ENCODE measurements around the gene SNORC.

The SNORC gene

GRCh38 chr2:232859385-232859916 lies 10.6 kb upstream of the SNORC start:
- H2AFZ ChIP-seq (ENCODE audit: low read length) = no peak overlapping the region
- peaks cover 40% of the 10 kb centered on the region for H3K36me3 ChIP-seq (ENCODE audit: insufficient read depth, low read length)
- no peaks in the 10 kb centered on the region for H3K9me2 ChIP-seq (ENCODE audit: low read depth, low read length)
- H3F3A ChIP-seq (ENCODE audit: insufficient read depth, low read length) = no peaks in the 10 kb centered on the region
- no peaks in the 10 kb centered on the region for H3K27me3 ChIP-seq (ENCODE audit: insufficient read depth, low read length)
- H3K27ac ChIP-seq (ENCODE audit: low read depth, low read length, poor library complexity, severe bottlenecking) = no peak overlapping the region
- no peaks in the 10 kb centered on the region for H4K20me1 ChIP-seq (ENCODE audit: insufficient read depth, low read length)
- no peak overlapping the region for H3K9ac ChIP-seq (ENCODE audit: low read length)
- no peaks in the 10 kb centered on the region for H3K79me2 ChIP-seq (ENCODE audit: insufficient read depth, low read length)
- TF ChIP-seq CTCF (IDR thresholded peaks at IDR 0.05; ENCODE audit: low read length) (no peak), EZH2 (IDR thresholded peaks at IDR 0.05; ENCODE audit: borderline replicate concordance, low read length) (no peak)
- H3K4me3 ChIP-seq (ENCODE audit: low read depth, low read length, poor library complexity, severe bottlenecking) = no peak overlapping the region
- H3K4me1 ChIP-seq (ENCODE audit: insufficient read depth, low read length, severe bottlenecking) = no peaks in the 10 kb centered on the region
- no peak overlapping the region for H3K4me2 ChIP-seq (ENCODE audit: low read length)
- no peaks in the 10 kb centered on the region for H3K9me3 ChIP-seq (ENCODE audit: low read length)

GRCh38 chr2:232860593-232861241 lies 9.3 kb upstream of the SNORC start:
- peaks cover 33% of the 10 kb centered on the region for H3K36me3 ChIP-seq (ENCODE audit: insufficient read depth, low read length)
- no peaks in the 10 kb centered on the region for H3K9me2 ChIP-seq (ENCODE audit: low read depth, low read length)
- no peaks in the 10 kb centered on the region for H3K27me3 ChIP-seq (ENCODE audit: insufficient read depth, low read length)
- no peak overlapping the region for H3K9ac ChIP-seq (ENCODE audit: low read length)
- H2AFZ ChIP-seq (ENCODE audit: low read length) = no peak overlapping the region
- H4K20me1 ChIP-seq (ENCODE audit: insufficient read depth, low read length) = no peaks in the 10 kb centered on the region
- H3F3A ChIP-seq (ENCODE audit: insufficient read depth, low read length) = no peaks in the 10 kb centered on the region
- no peak for TF ChIP-seq CTCF (IDR thresholded peaks at IDR 0.05; ENCODE audit: low read length)
- TF ChIP-seq EZH2 (IDR thresholded peaks at IDR 0.05; ENCODE audit: borderline replicate concordance, low read length) = no peak
- no peak overlapping the region for H3K27ac ChIP-seq (ENCODE audit: low read depth, low read length, poor library complexity, severe bottlenecking)
- H3K9me3 ChIP-seq (ENCODE audit: low read length) = no peaks in the 10 kb centered on the region
- no peak overlapping the region for H3K4me2 ChIP-seq (ENCODE audit: low read length)
- H3K4me1 ChIP-seq (ENCODE audit: insufficient read depth, low read length, severe bottlenecking) = no peaks in the 10 kb centered on the region
- no peaks in the 10 kb centered on the region for H3K79me2 ChIP-seq (ENCODE audit: insufficient read depth, low read length)
- no peak overlapping the region for H3K4me3 ChIP-seq (ENCODE audit: low read depth, low read length, poor library complexity, severe bottlenecking)

GRCh38 chr2:232861353-232861752 lies 8.7 kb upstream of the SNORC start:
- no peaks in the 10 kb centered on the region for H3K4me1 ChIP-seq (ENCODE audit: insufficient read depth, low read length, severe bottlenecking)
- no peaks in the 10 kb centered on the region for H3K27me3 ChIP-seq (ENCODE audit: insufficient read depth, low read length)
- H2AFZ ChIP-seq (ENCODE audit: low read length) = no peak overlapping the region
- H3K9me2 ChIP-seq (ENCODE audit: low read depth, low read length) = no peaks in the 10 kb centered on the region
- H3F3A ChIP-seq (ENCODE audit: insufficient read depth, low read length) = no peaks in the 10 kb centered on the region
- no peak overlapping the region for H3K4me2 ChIP-seq (ENCODE audit: low read length)
- peaks cover 28% of the 10 kb centered on the region for H3K36me3 ChIP-seq (ENCODE audit: insufficient read depth, low read length)
- no peak overlapping the region for H3K9ac ChIP-seq (ENCODE audit: low read length)
- H3K79me2 ChIP-seq (ENCODE audit: insufficient read depth, low read length) = no peaks in the 10 kb centered on the region
- H3K4me3 ChIP-seq (ENCODE audit: low read depth, low read length, poor library complexity, severe bottlenecking) = no peak overlapping the region
- no peak for TF ChIP-seq EZH2 (IDR thresholded peaks at IDR 0.05; ENCODE audit: borderline replicate concordance, low read length)
- no peak for TF ChIP-seq CTCF (IDR thresholded peaks at IDR 0.05; ENCODE audit: low read length)
- no peak overlapping the region for H3K27ac ChIP-seq (ENCODE audit: low read depth, low read length, poor library complexity, severe bottlenecking)
- H3K9me3 ChIP-seq (ENCODE audit: low read length) = no peaks in the 10 kb centered on the region
- H4K20me1 ChIP-seq (ENCODE audit: insufficient read depth, low read length) = no peaks in the 10 kb centered on the region
